OCI-LY7 (cell line): ENCODE results near the gene ROBO1. TPM values are rescaled to one million over a fixed set of nuclear protein-coding genes. Genes with fewer than 3 reads are reported as not detected.

Source experiments
- BruUV-seq: library from RNA; stranded (reverse); fragments of 400-500 nt; replicated peaks from 2 replicates; lab custom pipeline; 2021; lab: Mats Ljungman, UMichigan
- CTCF ChIA-PET: fragments of 300-600 bp; sonication (Branson Sonifier 250); formaldehyde crosslinking; loops from one replicate; lab custom pipeline; 2022; ENCODE audit warnings: antibody characterized with exemption; ENCODE audit not compliant: unreplicated experiment; lab: Charles Lee
- POLR2A ChIA-PET: fragments of 300-600 bp; sonication (Branson Sonifier 250); formaldehyde crosslinking; loops from one replicate; lab custom pipeline; 2022; ENCODE audit warnings: antibody characterized with exemption; lab: Charles Lee
- DNase-seq: peaks from one replicate; pipeline ENCODE4 v3.0.0-alpha.2; 2015; ENCODE audit warnings: low spot score
- H2AFZ ChIP-seq: fragments of 200-600 bp; sonication (generic), shearing (Covaris generic); 2 replicates; pipeline ENCODE4 v1.6.1; 2014; ENCODE audit warnings: mild to moderate bottlenecking, antibody characterized with exemption, low read length, moderate library complexity
- H3K27ac ChIP-seq: fragments of 200-600 bp; sonication (generic); 2 replicates; pipeline ENCODE4 v1.5.1; 2014; ENCODE audit warnings: mixed run types, low read depth, mild to moderate bottlenecking, moderate library complexity, low read length, inconsistent platforms; ENCODE audit not compliant: poor library complexity, severe bottlenecking
- H3K36me3 ChIP-seq: fragments of 200-600 bp; sonication (generic); 2 replicates; pipeline ENCODE4 v1.6.1; 2014; ENCODE audit warnings: mild to moderate bottlenecking, antibody characterized with exemption, low read length, moderate library complexity, mixed read lengths; ENCODE audit not compliant: insufficient read depth
- H3K4me1 ChIP-seq: fragments of 200-600 bp; sonication (generic); 2 replicates; pipeline ENCODE4 v1.5.1; 2014; ENCODE audit warnings: mild to moderate bottlenecking, low read length; ENCODE audit not compliant: insufficient read depth, poor library complexity, severe bottlenecking
- H3K4me2 ChIP-seq: fragments of 200-600 bp; sonication (generic); 2 replicates; pipeline ENCODE4 v1.6.1; 2014; ENCODE audit warnings: mild to moderate bottlenecking, low read length
- H3K4me3 ChIP-seq: fragments of 200-600 bp; sonication (generic); 2 replicates; pipeline ENCODE4 v1.5.1; 2014; ENCODE audit warnings: mild to moderate bottlenecking, low read depth, low read length; ENCODE audit not compliant: poor library complexity, severe bottlenecking
- H3K79me2 ChIP-seq: fragments of 200-600 bp; sonication (generic); 2 replicates; pipeline ENCODE4 v1.6.1; 2016; ENCODE audit warnings: low read depth, mild to moderate bottlenecking, low read length, moderate library complexity, mixed read lengths; ENCODE audit not compliant: insufficient read depth
- H3K9me2 ChIP-seq: fragments of 200-600 bp; sonication (generic); 2 replicates; pipeline ENCODE4 v1.6.1; 2016; ENCODE audit warnings: mild to moderate bottlenecking, low read length, mixed read lengths; ENCODE audit not compliant: insufficient read depth
- H3K9me3 ChIP-seq: fragments of 200-600 bp; sonication (generic); 2 replicates; pipeline ENCODE4 v1.6.1; 2014; ENCODE audit warnings: mild to moderate bottlenecking, mixed run types, low read length, mixed read lengths
- H4K20me1 ChIP-seq: fragments of 200-600 bp; sonication (generic); 2 replicates; pipeline ENCODE4 v1.6.1; 2014; ENCODE audit warnings: mild to moderate bottlenecking, antibody characterized with exemption, low read length, moderate library complexity, mixed read lengths; ENCODE audit not compliant: insufficient read depth
- CTCF ChIP-seq: fragments of 200-600 bp; sonication (generic); conservative IDR thresholded peaks from 2 replicates; pipeline ENCODE4 v1.5.1; 2014; ENCODE audit warnings: mild to moderate bottlenecking, antibody characterized with exemption, low read length, moderate library complexity, mixed read lengths
- EZH2phosphoT487 ChIP-seq: fragments of 200-600 bp; sonication (generic); IDR thresholded peaks from 2 replicates; pipeline ENCODE4 v1.6.1; 2018; ENCODE audit warnings: low read depth, borderline replicate concordance, mild to moderate bottlenecking, mixed run types, antibody characterized with exemption, low read length, moderate library complexity, mixed read lengths
- intact Hi-C: fragments of 100-400 bp; cut with micrococcal nuclease; formaldehyde crosslinking; loops from one replicate; pipeline ENCODE4 v1.10.0; 2022; ENCODE audit not compliant: unreplicated experiment
- total RNA-seq, 2 experiments: library from RNA; depleted of rRNA in 1 of 2; stranded (reverse); fragments of >200 nt in 1 of 2; shearing (Covaris generic) in 1 of 2; gene quantifications; 2 replicates each; pipeline ENCODE4 v1.2.3, GENCODE V29; 2014 to 2022

ROBO1 gene
- total RNA-seq, 2 experiments from 2014 or later = not detected

DNA sequence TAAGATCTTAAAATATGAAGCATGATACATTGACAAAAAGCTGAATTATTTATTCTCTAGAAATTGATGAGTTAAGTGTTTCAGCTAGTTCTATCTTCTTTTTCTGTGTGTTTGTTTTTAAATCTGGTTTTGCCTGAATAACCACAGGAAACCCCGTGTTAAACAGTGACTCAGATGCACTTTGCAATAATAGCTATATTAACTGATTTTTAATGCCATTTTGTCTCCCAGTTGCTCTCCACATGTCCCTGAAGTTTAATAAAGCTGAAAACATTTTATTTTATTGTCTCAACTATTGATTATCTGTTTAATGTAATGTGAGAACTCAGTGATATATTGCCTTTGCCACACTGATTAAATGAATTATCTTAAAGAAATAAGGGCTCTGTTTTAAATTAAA, 42.8 kb upstream of the ROBO1 start:
- CTCF ChIA-PET = no interaction called here
- BruUV-seq = no TSS peak
- intact Hi-C loops = no loop called here
- TF ChIP-seq EZH2phosphoT487 = no peak
- TF ChIP-seq CTCF = no peak
- no peaks in the 10 kb centered on the region for H3K79me2 ChIP-seq
- no peak overlapping the region for H3K4me3 ChIP-seq
- H2AFZ ChIP-seq = no peak overlapping the region
- DNase-seq = no peak
- no peaks in the 10 kb centered on the region for H4K20me1 ChIP-seq
- no peak overlapping the region for H3K4me2 ChIP-seq
- no peaks in the 10 kb centered on the region for H3K9me2 ChIP-seq
- POLR2A ChIA-PET = interaction anchor here (0.6 to 0.7 kb wide), 2 partner anchors 63 to 136 kb away, joined by 3 to 4 read pairs; no protein-coding TSS in a partner anchor
- no peaks in the 10 kb centered on the region for H3K36me3 ChIP-seq
- no peaks in the 10 kb centered on the region for H3K4me1 ChIP-seq
- H3K9me3 ChIP-seq = no peaks in the 10 kb centered on the region
- H3K27ac ChIP-seq = no peak overlapping the region

- Histone ChIP-seq H3K27ac (no peak overlapping the region), H2AFZ (no peak overlapping the region), H3K79me2 (no peaks in the 10 kb centered on the region), H3K4me1 (no peaks in the 10 kb centered on the region), H3K36me3 (no peaks in the 10 kb centered on the region), H3K9me2 (no peaks in the 10 kb centered on the region), H3K4me3 (no peak overlapping the region), H3K4me2 (no peak overlapping the region), H3K9me3 (no peaks in the 10 kb centered on the region), H4K20me1 (no peaks in the 10 kb centered on the region)
- POLR2A ChIA-PET = interaction anchor here (0.6 to 0.7 kb wide), 2 partner anchors 63 to 135 kb away, joined by 3 to 4 read pairs; no protein-coding TSS in a partner anchor
- intact Hi-C loops = no loop called here
- no TSS peak for BruUV-seq
- CTCF ChIA-PET = no interaction called here
- TF ChIP-seq EZH2phosphoT487 (no peak), CTCF (no peak)
- no peak for DNase-seq
Measured at GRCh38 chr3:79810092-79810491, 42.3 kb upstream of the ROBO1 start.

DNA sequence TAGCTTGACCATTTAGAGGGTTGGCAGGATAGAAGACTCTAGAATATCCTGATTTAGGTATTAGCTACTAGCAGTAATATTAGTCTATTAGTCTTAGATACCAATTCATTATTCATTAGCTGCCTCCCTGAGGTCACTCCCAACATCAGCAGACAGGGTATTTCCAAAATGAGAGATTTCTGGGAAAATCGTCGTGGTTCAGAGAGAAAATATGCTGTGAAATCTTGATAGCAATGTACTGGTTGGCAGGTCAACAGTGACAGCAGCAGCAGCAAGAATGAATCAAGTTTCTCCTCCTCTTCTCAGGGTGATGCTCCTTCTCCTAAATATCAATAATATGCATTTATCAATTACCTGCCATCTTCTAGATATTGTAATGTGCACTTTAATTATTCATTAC, 41.3 kb upstream of the ROBO1 start:
- CTCF ChIA-PET = no interaction called here

More for the DNA sequence above, 41.3 kb upstream of the ROBO1 start:
- no peaks in the 10 kb centered on the region for H3K36me3 ChIP-seq
- no peak for TF ChIP-seq EZH2phosphoT487
- no peak for TF ChIP-seq CTCF
- no peak overlapping the region for H2AFZ ChIP-seq
- BruUV-seq = no TSS peak
- DNase-seq = no peak
- no peaks in the 10 kb centered on the region for H3K9me3 ChIP-seq
- POLR2A ChIA-PET = interaction anchor here (0.7 kb wide), 1 partner anchor 27 kb away, joined by 3 read pairs; no protein-coding TSS in a partner anchor
- no peaks in the 10 kb centered on the region for H3K9me2 ChIP-seq
- intact Hi-C loops = no loop called here
- H3K27ac ChIP-seq = no peak overlapping the region
- H3K4me1 ChIP-seq = no peaks in the 10 kb centered on the region
- H4K20me1 ChIP-seq = no peaks in the 10 kb centered on the region
- H3K4me2 ChIP-seq = no peak overlapping the region
- no peaks in the 10 kb centered on the region for H3K79me2 ChIP-seq
- no peak overlapping the region for H3K4me3 ChIP-seq
